WTC11 (cell line): ENCODE data around the gene COL20A1. TPM values are rescaled to one million over a fixed set of nuclear protein-coding genes. Genes with fewer than 3 reads are reported as not detected.

Experiments used
- ATAC-seq: fragments of 200-7000 bp; cut with Tn5 transposase; 2 replicates; pipeline ENCODE4 v1.10.0; 2021; ENCODE audit warnings: mild to moderate bottlenecking, moderate library complexity
- CTCF ChIA-PET: fragments of 300-600 bp; sonication (Branson Sonifier 250); formaldehyde crosslinking; loops from one replicate; lab custom pipeline; 2021; ENCODE audit warnings: antibody characterized with exemption; lab: Charles Lee
- POLR2A ChIA-PET: fragments of 350-600 bp; sonication (Branson Sonifier 250); formaldehyde crosslinking; loops from one replicate; lab custom pipeline; 2021; ENCODE audit warnings: antibody characterized with exemption; lab: Charles Lee
- DNase-seq: peaks from one replicate; pipeline ENCODE4 v3.0.0; 2021; ENCODE audit warnings: low spot score
- H3K27ac Mint-ChIP-seq: 2 replicates; pipeline ENCODE4 v1.8.0; 2021; ENCODE audit warnings: mixed read lengths
- H3K27me3 Mint-ChIP-seq: 2 replicates; pipeline ENCODE4 v1.8.0; 2021; ENCODE audit warnings: low read depth, mild to moderate bottlenecking, moderate library complexity, mixed read lengths
- H3K36me3 Mint-ChIP-seq: 2 replicates; pipeline ENCODE4 v1.8.0; 2021; ENCODE audit warnings: mixed read lengths
- H3K4me1 Mint-ChIP-seq: 2 replicates; pipeline ENCODE4 v1.8.0; 2022; ENCODE audit warnings: mixed read lengths
- H3K4me3 Mint-ChIP-seq: 2 replicates; pipeline ENCODE4 v1.8.0; 2021; ENCODE audit warnings: mild to moderate bottlenecking, moderate library complexity, mixed read lengths
- H3K9me3 Mint-ChIP-seq: 2 replicates; pipeline ENCODE4 v1.8.0; 2021; ENCODE audit warnings: mixed read lengths
- ATF6 ChIP-seq: sonication (generic); formaldehyde crosslinking; IDR thresholded peaks from 2 replicates; pipeline ENCODE4 v1.8.1; 2023; ENCODE audit warnings: mild to moderate bottlenecking, missing genetic modification reagents
- CREM ChIP-seq: sonication (generic); formaldehyde crosslinking; IDR thresholded peaks from 2 replicates; pipeline ENCODE4 v1.8.1; 2022; ENCODE audit warnings: mild to moderate bottlenecking, missing genetic modification reagents, moderate library complexity
- E2F1 ChIP-seq: sonication (generic); formaldehyde crosslinking; IDR thresholded peaks from 2 replicates; pipeline ENCODE4 v1.8.0; 2022; ENCODE audit warnings: mild to moderate bottlenecking, missing genetic modification reagents
- EMX1 ChIP-seq: fragments of 250-450 bp; sonication (Bioruptor Pico); IDR thresholded peaks from 2 replicates; pipeline ENCODE4 v1.8.0; 2021; ENCODE audit warnings: mild to moderate bottlenecking
- FOXK1 ChIP-seq: sonication (generic); formaldehyde crosslinking; IDR thresholded peaks from 2 replicates; pipeline ENCODE4 v1.8.0; 2022; ENCODE audit warnings: mild to moderate bottlenecking, moderate library complexity, missing genetic modification reagents
- GABPB1 ChIP-seq: sonication (generic); formaldehyde crosslinking; IDR thresholded peaks from 2 replicates; pipeline ENCODE4 v1.8.1; 2023; ENCODE audit warnings: mild to moderate bottlenecking, missing genetic modification reagents
- GRHL2 ChIP-seq: fragments of 250-450 bp; sonication (Bioruptor Pico); IDR thresholded peaks from 2 replicates; pipeline ENCODE4 v1.8.0; 2022; ENCODE audit warnings: mild to moderate bottlenecking, moderate library complexity; ENCODE audit not compliant: insufficient replicate concordance, severe bottlenecking
- GTF2I ChIP-seq: fragments of 250-450 bp; sonication (Bioruptor Pico); conservative IDR thresholded peaks from 2 replicates; pipeline ENCODE4 v1.4.0; 2021; ENCODE audit warnings: mild to moderate bottlenecking
- HMGA2 ChIP-seq: fragments of 250-450 bp; sonication (Bioruptor Pico); IDR thresholded peaks from 2 replicates; pipeline ENCODE4 v1.4.0; 2021; ENCODE audit warnings: mild to moderate bottlenecking, moderate library complexity
- IRF1 ChIP-seq: sonication (generic); formaldehyde crosslinking; IDR thresholded peaks from 2 replicates; pipeline ENCODE4 v1.8.0; 2023; ENCODE audit warnings: missing genetic modification reagents
- JAZF1 ChIP-seq: fragments of 250-450 bp; sonication (Bioruptor Pico); IDR thresholded peaks from 2 replicates; pipeline ENCODE4 v1.9.0; 2021; ENCODE audit warnings: moderate library complexity, mild to moderate bottlenecking, inconsistent platforms
- KAT7 ChIP-seq: sonication (generic); formaldehyde crosslinking; IDR thresholded peaks from 2 replicates; pipeline ENCODE4 v1.8.1; 2023; ENCODE audit warnings: missing genetic modification reagents, mild to moderate bottlenecking, borderline replicate concordance
- NR2C2 ChIP-seq: sonication (generic); formaldehyde crosslinking; IDR thresholded peaks from 2 replicates; pipeline ENCODE4 v1.8.0; 2022; ENCODE audit warnings: mild to moderate bottlenecking, missing genetic modification reagents
- PRRX2 ChIP-seq: fragments of 250-450 bp; sonication (Bioruptor Pico); IDR thresholded peaks from 2 replicates; pipeline ENCODE4 v1.8.0; 2021; ENCODE audit warnings: mild to moderate bottlenecking
- TCF7 ChIP-seq: sonication (generic); formaldehyde crosslinking; IDR thresholded peaks from 2 replicates; pipeline ENCODE4 v1.8.0; 2022; ENCODE audit warnings: mild to moderate bottlenecking, low read depth, missing genetic modification reagents, moderate library complexity
- TEAD4 ChIP-seq: sonication (generic); formaldehyde crosslinking; IDR thresholded peaks from 2 replicates; pipeline ENCODE4 v1.8.0; 2022; ENCODE audit warnings: mild to moderate bottlenecking, missing genetic modification reagents
- USF1 ChIP-seq: sonication (generic); formaldehyde crosslinking; IDR thresholded peaks from 2 replicates; pipeline ENCODE4 v1.8.0; 2022; ENCODE audit warnings: mild to moderate bottlenecking, missing genetic modification reagents
- ZNF281 ChIP-seq: sonication (generic); formaldehyde crosslinking; IDR thresholded peaks from 2 replicates; pipeline ENCODE4 v1.8.0; 2023; ENCODE audit warnings: mild to moderate bottlenecking, missing genetic modification reagents
- ZNF416 ChIP-seq: fragments of 250-450 bp; sonication (Bioruptor Pico); IDR thresholded peaks from 2 replicates; pipeline ENCODE4 v1.9.0; 2021; ENCODE audit warnings: mild to moderate bottlenecking, inconsistent platforms
- ZNF423 ChIP-seq: fragments of 250-450 bp; sonication (Bioruptor Pico); IDR thresholded peaks from 2 replicates; pipeline ENCODE4 v2.1.2; 2022; ENCODE audit warnings: mild to moderate bottlenecking, moderate library complexity
- ZNF671 ChIP-seq: fragments of 250-450 bp; sonication (Bioruptor Pico); IDR thresholded peaks from 2 replicates; pipeline ENCODE4 v1.8.0; 2021; ENCODE audit warnings: mild to moderate bottlenecking
- ZSCAN18 ChIP-seq: fragments of 250-450 bp; sonication (Bioruptor Pico); IDR thresholded peaks from 2 replicates; pipeline ENCODE4 v2.1.2; 2022; ENCODE audit warnings: mild to moderate bottlenecking, moderate library complexity
- total RNA-seq: library from RNA; stranded (reverse); gene quantifications from 3 replicates; pipeline ENCODE4 v1.2.3, GENCODE V29; 2021

The COL20A1 gene
- total RNA-seq, 1 experiment from 2014 or later = 1.3 TPM

GRCh38 chr20:63273059-63273579 is 19.9 kb upstream of the COL20A1 start:
- CTCF ChIA-PET = interaction anchor here (0.6 to 3.6 kb wide), 10 partner anchors 8 to 105 kb away, joined by 3 to 43 read pairs (median 8); no protein-coding TSS in a partner anchor
- Mint-ChIP-seq H3K4me1 (peaks cover 16% of the 10 kb centered on the region), H3K27ac (peak overlapping the region; percentile 94), H3K9me3 (no peaks in the 10 kb centered on the region), H3K4me3 (peak overlapping the region; percentile 92)
- no peak for DNase-seq
- POLR2A ChIA-PET = interaction anchor here (0.9 kb wide), 1 partner anchor 21 kb away, joined by 3 read pairs; no protein-coding TSS in a partner anchor
- TF ChIP-seq EMX1 (CRISPR knock-in tag) = no peak
- 0 out of 2 replicates have a peak, but pooled peaks have one; percentile 9 for TF ChIP-seq KAT7 (CRISPR knock-in tag)
- TF ChIP-seq, all 79 proteins: peak for 1
- peaks cover 14% of the 10 kb centered on the region for H3K36me3 Mint-ChIP-seq
- ATAC-seq = no peak
- no peaks in the 10 kb centered on the region for H3K27me3 Mint-ChIP-seq

GRCh38 chr20:63273635-63274380 is 19.2 kb upstream of the COL20A1 start:
- TF ChIP-seq GRHL2 = no peak
- TF ChIP-seq JAZF1 (CRISPR knock-in tag) = no peak
- TF ChIP-seq E2F1 (CRISPR knock-in tag) = no peak
- no peak for TF ChIP-seq USF1 (CRISPR knock-in tag)
- TF ChIP-seq CREM = no peak
- TF ChIP-seq PRRX2 (CRISPR knock-in tag) = no peak
- no peak for TF ChIP-seq TCF7
- no peak for TF ChIP-seq ZNF416 (CRISPR knock-in tag)
- no peak for TF ChIP-seq TEAD4 (CRISPR knock-in tag)
- TF ChIP-seq ZNF671 = no peak
- TF ChIP-seq ZNF281 = no peak
- TF ChIP-seq FOXK1 (CRISPR knock-in tag) = no peak
- TF ChIP-seq GABPB1 (CRISPR knock-in tag) = no peak; the same call in 1 of the 2 replicates
- H3K9me3 Mint-ChIP-seq = no peaks in the 10 kb centered on the region
- peak overlapping the region; percentile 92 for H3K4me3 Mint-ChIP-seq
- peak overlapping the region; percentile 94 for H3K27ac Mint-ChIP-seq
- no peak for DNase-seq
- CTCF ChIA-PET = interaction anchor here (1.1 to 3.6 kb wide), 4 partner anchors 36 to 91 kb away, joined by 4 to 43 read pairs (median 9); no protein-coding TSS in a partner anchor
- peaks cover 18% of the 10 kb centered on the region for H3K36me3 Mint-ChIP-seq
- no peaks in the 10 kb centered on the region for H3K27me3 Mint-ChIP-seq
- no peak for ATAC-seq
- POLR2A ChIA-PET = no interaction called here
- peaks cover 14% of the 10 kb centered on the region for H3K4me1 Mint-ChIP-seq

GRCh38 chr20:63274381-63275228 is 18.4 kb upstream of the COL20A1 start:
- H3K36me3 Mint-ChIP-seq = peaks cover 24% of the 10 kb centered on the region
- POLR2A ChIA-PET = no interaction called here
- TF ChIP-seq GTF2I (CRISPR knock-in tag) (no peak), JAZF1 (CRISPR knock-in tag) (no peak), NR2C2 (CRISPR knock-in tag) (no peak), IRF1 (CRISPR knock-in tag) (no peak), ZSCAN18 (no peak), HMGA2 (CRISPR knock-in tag) (no peak), ATF6 (no peak), ZNF423 (CRISPR knock-in tag) (no peak)

More at GRCh38 chr20:63274381-63275228, 18.4 kb upstream of the COL20A1 start:
- Mint-ChIP-seq H3K27ac (no peak overlapping the region), H3K4me3 (peak overlapping the region; percentile 47), H3K27me3 (no peaks in the 10 kb centered on the region), H3K9me3 (no peaks in the 10 kb centered on the region), H3K4me1 (peaks cover 14% of the 10 kb centered on the region)
- ATAC-seq = no peak
- DNase-seq = no peak
- CTCF ChIA-PET = interaction anchor here (1.1 kb wide), 1 partner anchor 51 kb away, joined by 4 read pairs; no protein-coding TSS in a partner anchor
